Esophagus squamous epithelium (tissue), 5 donors: ENCODE data around the gene SOX15. TPM values are rescaled to one million over a fixed set of nuclear protein-coding genes. Genes with fewer than 3 reads are reported as not detected.

Experiments used
- DNase-seq: peaks from one replicate; lab custom pipeline; 2025; lab: John Stamatoyannopoulos, UW
- H3K27ac ChIP-seq, 4 donors: fragments of 200-600 bp; sonication (generic); one replicate each; pipeline ENCODE4 v1.5.1; 2016 to 2019; ENCODE audit warnings: mild to moderate bottlenecking in 1 of 4
- H3K27me3 ChIP-seq, 4 donors: fragments of 200-600 bp; sonication (generic); 1 replicate in 3 of 4; 2 replicates in 1 of 4; pipeline versions ENCODE4 v1.5.1 to v1.6.0; 2017 to 2021; ENCODE audit warnings: antibody characterized with exemption in 1 of 4
- H3K36me3 ChIP-seq, 3 donors: fragments of 200-600 bp; sonication (generic); one replicate each; pipeline ENCODE4 v1.5.1; 2016 to 2019
- H3K4me1 ChIP-seq, 3 donors: fragments of 200-600 bp; sonication (generic); one replicate each; pipeline ENCODE4 v1.5.1; 2017 to 2019
- H3K4me3 ChIP-seq, 4 donors: fragments of 200-600 bp; sonication (generic); 1 replicate in 3 of 4; 2 replicates in 1 of 4; pipeline ENCODE4 v1.5.1; 2016 to 2019; ENCODE audit warnings: mild to moderate bottlenecking in 2 of 4, moderate library complexity in 1 of 4
- H3K9me3 ChIP-seq, 3 donors: fragments of 200-600 bp; sonication (generic); one replicate each; pipeline ENCODE4 v1.5.1; 2016 to 2019
- POLR2A ChIP-seq, 4 donors: fragments of 450-650 bp; IDR thresholded peaks; one replicate each; pipeline ENCODE4 v1.6.1; 2017; ENCODE audit warnings: antibody characterized with exemption in 4 of 4, mild to moderate bottlenecking in 4 of 4, moderate library complexity in 3 of 4
- WGBS, 2 donors: methylation state at CpG; one replicate each; pipeline ENCODE4 v1.1.5; 2018; 5-methylcytosine and 5-hydroxymethylcytosine counted together
- intact Hi-C: fragments of 100-400 bp; cut with DNase I; formaldehyde crosslinking; loops from one replicate; pipeline ENCODE4 v1.15.0; 2022
- total RNA-seq, 4 donors: library from RNA; depleted of rRNA; stranded (reverse); fragments of >200 nt; gene quantifications; one replicate each; pipeline ENCODE4 v1.1.0, GENCODE V29; 2016
- TF ChIP-seq, protein P1 (sequence below), 6 experiments: fragments of 450-650 bp in 4 of 6; fragments of 200-600 bp in 2 of 6; sonication (generic) in 2 of 6; IDR thresholded peaks; one replicate each; pipeline ENCODE4 v1.5.1; 2016 to 2019; ENCODE audit warnings: antibody characterized with exemption in 6 of 6, mild to moderate bottlenecking in 4 of 6, moderate library complexity in 4 of 6
- donor health status: DM: yes; HTN: yes; CAD: no.

The SOX15 gene
- total RNA-seq, 4 donors from 2014 or later = 89.1 to 127 (median 103) TPM

DNA sequence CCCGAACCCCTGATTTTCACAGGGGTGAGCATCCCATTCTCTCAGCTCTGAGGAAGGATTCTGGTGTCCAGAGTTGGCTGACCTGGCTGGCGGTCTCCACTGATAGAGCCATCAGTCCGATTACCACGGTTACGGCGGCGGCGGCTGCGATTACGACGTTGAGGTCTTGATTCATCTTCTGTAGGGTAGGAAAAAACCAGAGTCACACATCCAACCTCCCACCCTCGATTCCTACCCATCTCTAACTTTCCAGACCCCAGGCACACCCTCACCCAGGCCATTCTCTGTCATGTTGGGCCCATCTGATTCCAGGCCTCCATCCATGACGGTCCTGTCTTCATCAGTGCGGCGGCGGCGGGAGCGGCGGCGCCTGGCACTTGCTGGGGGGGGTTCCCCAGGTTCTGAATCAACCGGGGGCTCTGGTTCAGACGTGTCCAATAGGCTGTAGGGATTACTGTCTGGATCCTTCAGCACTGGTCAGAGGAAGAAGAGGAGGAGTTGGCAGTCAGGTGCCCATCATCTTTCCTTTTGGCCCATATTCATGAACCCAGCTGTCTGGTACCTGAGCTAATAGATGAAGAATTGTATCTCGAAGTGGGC, 2.6 kb upstream of the SOX15 start:
- H3K27ac ChIP-seq = no peak overlapping the region
- TF ChIP-seq, protein P1, sequence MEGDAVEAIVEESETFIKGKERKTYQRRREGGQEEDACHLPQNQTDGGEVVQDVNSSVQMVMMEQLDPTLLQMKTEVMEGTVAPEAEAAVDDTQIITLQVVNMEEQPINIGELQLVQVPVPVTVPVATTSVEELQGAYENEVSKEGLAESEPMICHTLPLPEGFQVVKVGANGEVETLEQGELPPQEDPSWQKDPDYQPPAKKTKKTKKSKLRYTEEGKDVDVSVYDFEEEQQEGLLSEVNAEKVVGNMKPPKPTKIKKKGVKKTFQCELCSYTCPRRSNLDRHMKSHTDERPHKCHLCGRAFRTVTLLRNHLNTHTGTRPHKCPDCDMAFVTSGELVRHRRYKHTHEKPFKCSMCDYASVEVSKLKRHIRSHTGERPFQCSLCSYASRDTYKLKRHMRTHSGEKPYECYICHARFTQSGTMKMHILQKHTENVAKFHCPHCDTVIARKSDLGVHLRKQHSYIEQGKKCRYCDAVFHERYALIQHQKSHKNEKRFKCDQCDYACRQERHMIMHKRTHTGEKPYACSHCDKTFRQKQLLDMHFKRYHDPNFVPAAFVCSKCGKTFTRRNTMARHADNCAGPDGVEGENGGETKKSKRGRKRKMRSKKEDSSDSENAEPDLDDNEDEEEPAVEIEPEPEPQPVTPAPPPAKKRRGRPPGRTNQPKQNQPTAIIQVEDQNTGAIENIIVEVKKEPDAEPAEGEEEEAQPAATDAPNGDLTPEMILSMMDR (IDR thresholded peaks at IDR 0.05) = no peak
- no peak for TF ChIP-seq POLR2A (IDR thresholded peaks at IDR 0.05)
- DNase-seq = no peak
- no peaks in the 10 kb centered on the region for H3K9me3 ChIP-seq
- H3K36me3 ChIP-seq = peaks cover 39 to 72% (median 40%) of the 10 kb centered on the region in 3 donors
- WGBS, 2 donors = 85 to 94% methylated on average over 14 to 15 of the region's 23 CpGs
- H3K4me3 ChIP-seq = no peak overlapping the region
- peaks cover 11 to 41% (median 19%) of the 10 kb centered on the region in 3 donors for H3K4me1 ChIP-seq
- intact Hi-C loops = loop anchor here (5.0 kb wide), 1 partner anchor 90 kb away; no protein-coding TSS in a partner anchor
- no peaks in the 10 kb centered on the region for H3K27me3 ChIP-seq

DNA sequence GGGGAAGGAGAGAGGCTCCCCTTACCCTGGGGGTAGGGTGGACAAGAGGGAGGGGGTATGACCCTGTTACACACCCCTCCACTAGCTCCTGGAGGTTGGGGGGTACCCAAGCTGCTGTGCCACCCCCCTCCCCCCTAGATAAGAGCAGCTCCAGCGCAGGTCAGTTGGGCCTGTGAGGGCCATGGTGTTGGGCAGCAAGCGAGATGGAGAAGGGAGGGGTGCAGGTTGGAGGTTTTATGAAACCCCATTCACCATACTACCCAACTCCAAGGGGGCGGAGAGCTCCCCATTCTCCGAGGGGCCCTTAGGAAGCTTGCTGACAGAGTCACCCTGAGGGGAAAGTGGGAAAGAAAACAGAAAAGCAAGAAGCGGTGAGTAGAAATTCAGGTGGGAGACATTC, 1.7 kb upstream of the SOX15 start:
- no peak for TF ChIP-seq POLR2A (IDR thresholded peaks at IDR 0.05)
- TF ChIP-seq, protein P1 (IDR thresholded peaks at IDR 0.05) = no peak
- H3K36me3 ChIP-seq = peaks cover 38 to 72% (median 39%) of the 10 kb centered on the region in 3 donors
- WGBS, 2 donors = 82 to 90% methylated on average over 4 to 5 of the region's 5 CpGs

DNA sequence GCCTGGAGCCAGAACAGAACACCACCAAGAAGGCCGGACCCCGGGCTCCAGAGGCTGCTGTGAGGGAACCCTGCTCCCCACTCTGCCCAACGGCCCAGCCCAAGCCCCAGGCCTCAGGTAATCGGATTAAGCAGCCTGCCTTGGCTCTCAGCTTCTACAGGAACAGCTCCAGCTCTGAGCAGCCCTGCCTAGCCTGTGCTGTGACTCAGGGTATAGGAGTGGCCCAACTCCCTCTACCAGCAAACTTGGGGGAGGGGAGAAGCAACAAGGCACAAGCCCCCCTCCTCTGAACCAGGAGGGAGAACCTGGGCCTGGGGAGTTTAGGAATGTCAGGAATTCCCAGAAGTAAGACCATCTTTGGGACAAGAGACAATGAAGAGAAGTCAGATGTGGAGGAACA, 849 bp upstream of the SOX15 start:
- 50% methylated on average over 1 of the region's 4 CpGs; no CpG with 5 or more reads in 1 of the 2 donors for WGBS, 2 donors
- intact Hi-C loops = loop anchor here (5.0 kb wide), 1 partner anchor 92 kb away; no protein-coding TSS in a partner anchor
- DNase-seq = no peak
- Histone ChIP-seq H3K9me3 (no peaks in the 10 kb centered on the region), H3K27me3 (no peaks in the 10 kb centered on the region), H3K4me3 (peak overlapping the region in 3 of 4 donors; percentile 64 to 76 (median 69)), H3K4me1 (peaks cover 19 to 59% (median 30%) of the 10 kb centered on the region in 3 donors), H3K27ac (peak overlapping the region; percentile 90 to 96 (median 96)), H3K36me3 (peaks cover 38 to 72% (median 41%) of the 10 kb centered on the region in 3 donors)
- TF ChIP-seq, protein P1 (IDR thresholded peaks at IDR 0.05) = no peak
- TF ChIP-seq POLR2A (IDR thresholded peaks at IDR 0.05) = peak in 1 of 4 donors; percentile 34

More for the DNA sequence above, 1.7 kb upstream of the SOX15 start:
- Histone ChIP-seq H3K4me1 (peaks cover 19 to 50% (median 28%) of the 10 kb centered on the region in 3 donors), H3K9me3 (no peaks in the 10 kb centered on the region), H3K27ac (peak overlapping the region; percentile 90 to 96 (median 96)), H3K27me3 (no peaks in the 10 kb centered on the region), H3K4me3 (no peak overlapping the region)
- no peak for DNase-seq
- intact Hi-C loops = loop anchor here (5.0 kb wide), 1 partner anchor 91 kb away; no protein-coding TSS in a partner anchor

DNA sequence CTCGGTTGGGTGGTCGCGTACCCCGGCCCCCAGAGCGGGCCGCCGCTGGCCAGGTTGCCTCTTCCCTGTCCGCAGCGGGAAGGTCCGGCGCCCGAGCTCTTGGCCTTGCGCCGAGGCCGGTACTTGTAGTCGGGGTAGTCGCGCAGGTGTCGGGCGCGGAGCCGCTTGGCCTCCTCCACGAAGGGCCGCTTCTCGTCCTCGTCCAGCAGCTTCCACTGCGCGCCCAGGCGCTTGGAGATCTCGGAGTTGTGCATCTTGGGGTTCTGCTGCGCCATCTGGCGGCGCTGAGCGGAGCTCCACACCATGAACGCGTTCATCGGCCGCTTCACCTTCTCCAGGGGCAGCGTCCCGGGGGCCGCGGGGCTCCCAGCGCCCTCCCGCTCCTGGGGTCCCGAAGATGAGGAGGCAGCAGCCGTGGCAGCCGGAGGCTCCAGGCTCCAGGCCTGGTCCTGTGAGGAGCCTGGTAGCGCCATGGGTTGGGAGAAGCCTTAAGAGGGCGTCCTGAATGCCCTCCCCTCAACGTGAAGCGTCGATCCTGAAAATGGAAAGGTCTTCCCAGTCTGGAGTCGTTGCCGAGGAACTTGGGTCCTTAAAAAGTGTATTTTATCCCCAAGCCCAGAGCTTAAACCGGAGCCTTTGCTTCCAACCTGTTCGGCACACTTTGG, 558 bp downstream of the SOX15 start:
- WGBS, 2 donors = 26% methylated on average over 4 of the region's 56 CpGs; no CpG with 5 or more reads in 1 of the 2 donors
- no peaks in the 10 kb centered on the region for H3K27me3 ChIP-seq
- H3K27ac ChIP-seq = peak overlapping the region; percentile 90 to 96 (median 96)
- peak in 3 of 4 donors; percentile 6 to 46 (median 32) for TF ChIP-seq POLR2A (IDR thresholded peaks at IDR 0.05)
- TF ChIP-seq, protein P1 (IDR thresholded peaks at IDR 0.05) = peak; percentile 77 to 96 (median 86)
- H3K4me3 ChIP-seq = peak overlapping the region; percentile 64 to 76 (median 68)
- H3K4me1 ChIP-seq = peaks cover 31 to 73% (median 39%) of the 10 kb centered on the region in 3 donors
- intact Hi-C loops = no loop called here
- peaks cover 29 to 65% (median 39%) of the 10 kb centered on the region in 3 donors for H3K36me3 ChIP-seq
- H3K9me3 ChIP-seq = no peaks in the 10 kb centered on the region
- DNase-seq = no peak
